Right lobe of liver (tissue), 6 donors: ENCODE results near the gene EPS8L3. TPM values are rescaled to one million over a fixed set of nuclear protein-coding genes. Genes with fewer than 3 reads are reported as not detected.
A peak's percentile ranks its signal among the peaks of the same experiment; 100 is the strongest.

ENCODE experiments used
- ATAC-seq, 4 donors: fragments of 200-7000 bp; cut with Tn5 transposase; one replicate each; pipeline ENCODE4 v1.9.1; 2020; ENCODE audit warnings: mild to moderate bottlenecking in 4 of 4, moderate library complexity in 4 of 4
- DNase-seq, 3 donors: peaks; one replicate each; pipeline ENCODE4 v3.0.0-alpha.2; 2020
- H3K27ac ChIP-seq, 3 donors: fragments of 200-600 bp; one replicate each; pipeline ENCODE4 v1.8.0; 2022
- H3K27me3 ChIP-seq, 2 donors: fragments of 200-600 bp; one replicate each; pipeline ENCODE4 v1.8.0; 2022
- H3K36me3 ChIP-seq, 4 donors: fragments of 200-600 bp; sonication (generic) in 1 of 4; one replicate each; pipeline versions ENCODE4 v1.5.1 to v1.8.0; 2017 to 2022; ENCODE audit warnings: control low read depth in 1 of 4
- H3K4me1 ChIP-seq, 4 donors: fragments of 200-600 bp; sonication (generic) in 1 of 4; one replicate each; pipeline versions ENCODE4 v1.5.1 to v1.8.0; 2017 to 2022; ENCODE audit warnings: control low read depth in 1 of 4
- H3K4me3 ChIP-seq, 3 donors: fragments of 200-600 bp; one replicate each; pipeline ENCODE4 v1.8.0; 2022
- H3K9me3 ChIP-seq, 4 donors: fragments of 200-600 bp; sonication (generic) in 1 of 4; one replicate each; pipeline versions ENCODE4 v1.5.1 to v1.8.0; 2017 to 2022; ENCODE audit warnings: control low read depth in 1 of 4
- CTCF ChIP-seq, 4 donors: fragments of 200-600 bp in 3 of 4; fragments of 450-650 bp in 1 of 4; IDR thresholded peaks; one replicate each; pipeline versions ENCODE4 v1.5.1 to v1.8.0; 2016 to 2022; ENCODE audit warnings: antibody characterized with exemption in 4 of 4, mild to moderate bottlenecking in 2 of 4
- POLR2A ChIP-seq: fragments of 450-650 bp; IDR thresholded peaks from one replicate; pipeline ENCODE4 v1.6.1; 2017; ENCODE audit warnings: antibody characterized with exemption, mild to moderate bottlenecking
- WGBS: methylation state at CpG from one replicate; pipeline ENCODE4 v1.1.6; 2018; ENCODE audit warnings: low coverage, low lambda C conversion rate; ENCODE audit not compliant: insufficient coverage; ENCODE audit errors: missing lambda C conversion rate; 5-methylcytosine and 5-hydroxymethylcytosine counted together
- intact Hi-C, 2 donors: fragments of 100-400 bp; cut with DNase I; formaldehyde crosslinking; loops; one replicate each; pipeline versions ENCODE4 v1.11.2 to v1.14.1; 2022
- total RNA-seq, 6 experiments: library from RNA; depleted of rRNA in 2 of 6; stranded (reverse); fragments of >200 nt in 2 of 6; fragmentation: NEBNext Ultra II Directional in 3 of 6; extraction: Animal tissue kit (Norgen Biotek cat#: 25700) in 3 of 6; gene quantifications; one replicate each; pipeline versions ENCODE4 v1.1.0 to v1.2.4, GENCODE V29; 2016 to 2023
- donor health status: DM: no; HTN: yes; CAD: no.
- donor health status: DM: no; HTN: no; CAD: no.
- donor health status: DM: no; HTN: no; CAD: no.
- donor health status: DM: no; HTN: yes; CAD: no.
- donor health status: DM: no; HTN: yes; CAD: no.

The EPS8L3 gene
- total RNA-seq, 6 experiments from 2014 or later, result 3.2 to 4.7 (median 3.3) TPM; not detected in 3

- no peak for ATAC-seq
- no peak for DNase-seq
- Histone ChIP-seq H3K9me3 (no peaks in the 10 kb centered on the region), H3K27me3 (no peaks in the 10 kb centered on the region), H3K27ac (no peak overlapping the region), H3K36me3 (no peaks in the 10 kb centered on the region), H3K4me3 (no peak overlapping the region), H3K4me1 (no peaks in the 10 kb centered on the region)
- intact Hi-C loops, result no loop called here
- TF ChIP-seq POLR2A (no peak), CTCF (IDR thresholded peaks at IDR 0.05) (no peak)
- WGBS, result 75% methylated on average over 4 of the region's 4 CpGs
Measured at GRCh38 chr1:109804660-109805059, 40.9 kb upstream of the EPS8L3 start.

- Histone ChIP-seq H3K27ac (no peak overlapping the region), H3K36me3 (no peaks in the 10 kb centered on the region), H3K9me3 (no peaks in the 10 kb centered on the region), H3K27me3 (no peaks in the 10 kb centered on the region), H3K4me3 (no peak overlapping the region), H3K4me1 (no peaks in the 10 kb centered on the region)
- WGBS, result 61% methylated on average over 9 of the region's 10 CpGs
- TF ChIP-seq POLR2A, result no peak
- no peak for TF ChIP-seq CTCF (IDR thresholded peaks at IDR 0.05)
- DNase-seq, result peak in 1 of 3 donors; percentile 39
- intact Hi-C loops, result no loop called here
- peak in 1 of 4 donors; percentile 26 for ATAC-seq
Measured at GRCh38 chr1:109803901-109804331, 40.2 kb upstream of the EPS8L3 start.

- WGBS, result 76% methylated on average over 3 of the region's 5 CpGs
- ATAC-seq, result no peak
- no peak overlapping the region for H3K4me3 ChIP-seq
- intact Hi-C loops, result no loop called here
- TF ChIP-seq CTCF (IDR thresholded peaks at IDR 0.05) (no peak), POLR2A (no peak)
- peak in 1 of 3 donors; percentile 31 for DNase-seq
- no peaks in the 10 kb centered on the region for H3K36me3 ChIP-seq
- no peak overlapping the region for H3K27ac ChIP-seq
- no peaks in the 10 kb centered on the region for H3K4me1 ChIP-seq
- no peaks in the 10 kb centered on the region for H3K9me3 ChIP-seq
- no peaks in the 10 kb centered on the region for H3K27me3 ChIP-seq
Measured at GRCh38 chr1:109802901-109803561, 39.3 kb upstream of the EPS8L3 start.

- intact Hi-C loops, result no loop called here
- no peaks in the 10 kb centered on the region for H3K36me3 ChIP-seq
- TF ChIP-seq POLR2A (no peak), CTCF (IDR thresholded peaks at IDR 0.05) (no peak)
- H3K4me1 ChIP-seq, result no peaks in the 10 kb centered on the region
- peak in 2 of 4 donors; percentile 14 to 35 for ATAC-seq
- no peaks in the 10 kb centered on the region for H3K27me3 ChIP-seq
- WGBS, result 66% methylated on average over 10 of the region's 17 CpGs
- no peak overlapping the region for H3K4me3 ChIP-seq
- DNase-seq, result peak in 1 of 3 donors; percentile 35
- H3K9me3 ChIP-seq, result no peaks in the 10 kb centered on the region
- H3K27ac ChIP-seq, result no peak overlapping the region
Measured at GRCh38 chr1:109802136-109802900, 38.6 kb upstream of the EPS8L3 start.
